Raji (cell line): Measurements from ENCODE around the gene DNAH7.

Source experiments
- POLR2A ChIP-seq: IDR thresholded peaks from 2 replicates; pipeline ENCODE4 v1.6.1; 2011; ENCODE audit warnings: low read depth, low read length, control low read depth; ENCODE audit not compliant: insufficient read depth

DNAH7 gene

GRCh38 chr2:195709901-195710806 lies 358.5 kb downstream of the DNAH7 start:
- TF ChIP-seq POLR2A, result no peak

- no peak for TF ChIP-seq POLR2A
Observed at GRCh38 chr2:195706161-195706900, 362.3 kb downstream of the DNAH7 start.

- TF ChIP-seq POLR2A, result no peak
Observed at GRCh38 chr2:195700480-195700879, 368.2 kb downstream of the DNAH7 start.

GRCh38 chr2:195697681-195698220 lies 370.9 kb downstream of the DNAH7 start:
- TF ChIP-seq POLR2A, result no peak

GRCh38 chr2:195696012-195696411 lies 372.6 kb downstream of the DNAH7 start:
- no peak for TF ChIP-seq POLR2A

- TF ChIP-seq POLR2A, result no peak
Observed at GRCh38 chr2:195695002-195695631, 373.5 kb downstream of the DNAH7 start.

- TF ChIP-seq POLR2A, result no peak
Observed at GRCh38 chr2:195694553-195694952, 374.1 kb downstream of the DNAH7 start.
